ENCODE results near the gene MAGI2. TPM values are rescaled to one million over a fixed set of nuclear protein-coding genes. Genes with fewer than 3 reads are reported as not detected.

MAGI2 gene
- total RNA-seq, 1 donor from 2014 or later = 10.7 TPM

DNA sequence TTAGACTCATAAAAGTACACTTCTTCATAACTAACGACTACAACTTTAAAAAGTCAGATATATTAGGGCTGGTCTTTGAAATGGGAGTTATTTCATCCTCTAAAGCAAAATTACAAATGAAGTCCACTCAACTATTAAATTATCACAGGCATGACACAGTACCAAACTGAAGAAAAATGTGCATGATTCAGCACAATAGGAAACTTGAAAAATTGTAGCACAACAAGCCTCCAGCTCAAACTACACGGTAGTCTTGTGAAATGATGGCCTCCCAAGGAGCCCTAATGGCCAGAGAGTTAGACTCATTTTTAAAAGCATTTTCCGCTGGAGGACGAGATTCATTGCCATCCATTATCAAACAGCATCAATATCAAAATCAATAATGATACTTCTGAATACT is 76.4 kb downstream of the MAGI2 start:
- Mint-ChIP-seq H3K36me3 (ENCODE audit: unreplicated experiment) (no peaks in the 10 kb centered on the region), H3K27ac (ENCODE audit: unreplicated experiment) (no peak overlapping the region), H3K27me3 (ENCODE audit: unreplicated experiment) (no peaks in the 10 kb centered on the region), H3K4me3 (ENCODE audit: unreplicated experiment) (no peak overlapping the region), H3K9me3 (ENCODE audit: unreplicated experiment) (no peaks in the 10 kb centered on the region), H3K4me1 (ENCODE audit: unreplicated experiment) (no peaks in the 10 kb centered on the region)
- TF ChIP-seq, protein P1, sequence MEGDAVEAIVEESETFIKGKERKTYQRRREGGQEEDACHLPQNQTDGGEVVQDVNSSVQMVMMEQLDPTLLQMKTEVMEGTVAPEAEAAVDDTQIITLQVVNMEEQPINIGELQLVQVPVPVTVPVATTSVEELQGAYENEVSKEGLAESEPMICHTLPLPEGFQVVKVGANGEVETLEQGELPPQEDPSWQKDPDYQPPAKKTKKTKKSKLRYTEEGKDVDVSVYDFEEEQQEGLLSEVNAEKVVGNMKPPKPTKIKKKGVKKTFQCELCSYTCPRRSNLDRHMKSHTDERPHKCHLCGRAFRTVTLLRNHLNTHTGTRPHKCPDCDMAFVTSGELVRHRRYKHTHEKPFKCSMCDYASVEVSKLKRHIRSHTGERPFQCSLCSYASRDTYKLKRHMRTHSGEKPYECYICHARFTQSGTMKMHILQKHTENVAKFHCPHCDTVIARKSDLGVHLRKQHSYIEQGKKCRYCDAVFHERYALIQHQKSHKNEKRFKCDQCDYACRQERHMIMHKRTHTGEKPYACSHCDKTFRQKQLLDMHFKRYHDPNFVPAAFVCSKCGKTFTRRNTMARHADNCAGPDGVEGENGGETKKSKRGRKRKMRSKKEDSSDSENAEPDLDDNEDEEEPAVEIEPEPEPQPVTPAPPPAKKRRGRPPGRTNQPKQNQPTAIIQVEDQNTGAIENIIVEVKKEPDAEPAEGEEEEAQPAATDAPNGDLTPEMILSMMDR (IDR thresholded peaks at IDR 0.05) = no peak
- no peak for DNase-seq (ENCODE audit: extremely low spot score, unreplicated experiment)

DNA sequence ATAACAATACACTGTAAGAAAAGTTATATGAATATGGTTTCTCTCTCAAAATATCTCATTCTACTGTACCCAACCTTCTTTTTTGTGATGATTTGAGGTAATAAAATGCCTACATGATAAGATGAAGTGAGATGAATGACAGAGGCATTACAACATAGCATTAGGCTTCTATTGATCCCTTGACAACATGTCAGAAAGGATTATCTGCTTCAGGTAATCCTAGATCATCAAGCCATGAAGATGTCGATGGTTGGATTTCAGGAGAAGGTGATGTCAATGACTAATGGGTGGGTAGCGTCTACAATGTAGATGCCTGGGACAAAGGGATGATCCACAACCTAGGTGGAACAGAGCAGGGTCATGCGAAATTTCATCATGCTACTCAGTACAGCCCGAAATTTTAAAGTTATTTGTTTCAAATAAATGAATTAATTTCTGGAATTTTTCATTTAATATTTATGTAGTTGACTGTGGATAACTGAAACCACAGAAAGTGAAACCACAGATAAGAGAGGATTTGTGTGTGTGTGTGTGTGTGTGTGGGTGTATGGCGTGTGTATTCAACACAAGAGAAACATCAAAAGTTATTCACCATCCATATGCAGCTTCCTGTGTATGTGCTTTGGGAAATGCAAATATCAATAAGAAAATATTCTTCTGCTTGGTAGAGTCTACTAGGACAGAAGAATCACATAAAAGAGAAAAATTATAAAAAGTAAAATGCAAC is 77.0 kb downstream of the MAGI2 start:
- TF ChIP-seq, protein P1 (IDR thresholded peaks at IDR 0.05) = no peak
- Mint-ChIP-seq H3K4me1 (ENCODE audit: unreplicated experiment) (no peaks in the 10 kb centered on the region), H3K9me3 (ENCODE audit: unreplicated experiment) (no peaks in the 10 kb centered on the region), H3K27ac (ENCODE audit: unreplicated experiment) (no peak overlapping the region), H3K36me3 (ENCODE audit: unreplicated experiment) (no peaks in the 10 kb centered on the region), H3K27me3 (ENCODE audit: unreplicated experiment) (no peaks in the 10 kb centered on the region), H3K4me3 (ENCODE audit: unreplicated experiment) (no peak overlapping the region)
- DNase-seq (ENCODE audit: extremely low spot score, unreplicated experiment) = no peak

- H3K9me3 Mint-ChIP-seq (ENCODE audit: unreplicated experiment) = peaks cover 15% of the 10 kb centered on the region
- DNase-seq (ENCODE audit: extremely low spot score, unreplicated experiment) = no peak
- H3K36me3 Mint-ChIP-seq (ENCODE audit: unreplicated experiment) = no peaks in the 10 kb centered on the region
- no peak overlapping the region for H3K4me3 Mint-ChIP-seq (ENCODE audit: unreplicated experiment)
- peaks cover 26% of the 10 kb centered on the region for H3K27me3 Mint-ChIP-seq (ENCODE audit: unreplicated experiment)
- no peak overlapping the region for H3K27ac Mint-ChIP-seq (ENCODE audit: unreplicated experiment)
- TF ChIP-seq, protein P1 (IDR thresholded peaks at IDR 0.05) = no peak
- no peaks in the 10 kb centered on the region for H3K4me1 Mint-ChIP-seq (ENCODE audit: unreplicated experiment)
Measured at GRCh38 chr7:79361214-79361613, 92.3 kb downstream of the MAGI2 start.

DNA sequence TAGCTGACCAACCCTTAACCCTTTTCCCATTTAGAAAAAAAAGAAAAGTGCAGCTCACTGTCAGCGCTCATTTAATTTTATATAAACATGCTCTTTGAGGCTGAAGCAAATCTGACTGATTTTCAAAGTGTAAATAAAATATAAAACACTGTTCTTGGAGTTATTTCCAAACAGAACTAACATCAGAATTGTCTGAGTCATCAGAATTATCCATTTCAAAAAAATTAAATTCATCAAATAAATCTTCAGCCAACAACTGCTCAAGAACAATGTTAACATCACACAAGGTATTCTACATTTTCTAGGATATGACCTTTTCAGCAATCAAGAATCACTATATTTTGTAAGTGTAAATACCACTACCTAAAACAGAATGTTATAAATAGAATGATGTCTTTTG is 93.6 kb downstream of the MAGI2 start:
- peaks cover 15% of the 10 kb centered on the region for H3K9me3 Mint-ChIP-seq (ENCODE audit: unreplicated experiment)
- TF ChIP-seq, protein P1 (IDR thresholded peaks at IDR 0.05) = no peak
- H3K4me3 Mint-ChIP-seq (ENCODE audit: unreplicated experiment) = no peak overlapping the region
- DNase-seq (ENCODE audit: extremely low spot score, unreplicated experiment) = no peak
- H3K36me3 Mint-ChIP-seq (ENCODE audit: unreplicated experiment) = no peaks in the 10 kb centered on the region
- no peak overlapping the region for H3K27ac Mint-ChIP-seq (ENCODE audit: unreplicated experiment)
- H3K27me3 Mint-ChIP-seq (ENCODE audit: unreplicated experiment) = peaks cover 26% of the 10 kb centered on the region
- no peaks in the 10 kb centered on the region for H3K4me1 Mint-ChIP-seq (ENCODE audit: unreplicated experiment)

GRCh38 chr7:79357101-79357500 is 96.4 kb downstream of the MAGI2 start:
- Mint-ChIP-seq H3K36me3 (ENCODE audit: unreplicated experiment) (no peaks in the 10 kb centered on the region), H3K27me3 (ENCODE audit: unreplicated experiment) (peaks cover 16% of the 10 kb centered on the region), H3K27ac (ENCODE audit: unreplicated experiment) (no peak overlapping the region), H3K4me1 (ENCODE audit: unreplicated experiment) (no peaks in the 10 kb centered on the region), H3K9me3 (ENCODE audit: unreplicated experiment) (peaks cover 15% of the 10 kb centered on the region), H3K4me3 (ENCODE audit: unreplicated experiment) (no peak overlapping the region)
- TF ChIP-seq, protein P1 (IDR thresholded peaks at IDR 0.05) = no peak
- DNase-seq (ENCODE audit: extremely low spot score, unreplicated experiment) = no peak

Measured in osteocyte (in vitro differentiated cells).